Neural progenitor cell (in vitro differentiated cells): ENCODE results near the gene OGDH.

Experiments used
- EZH2 ChIP-seq: fragments of 200-600 bp; sonication (generic); IDR thresholded peaks from 2 replicates; pipeline ENCODE4 v1.6.1; 2017; ENCODE audit warnings: antibody characterized with exemption, mild to moderate bottlenecking, moderate library complexity
- EZH2phosphoT487 ChIP-seq: fragments of 200-600 bp; sonication (generic); IDR thresholded peaks from 2 replicates; pipeline ENCODE4 v1.6.1; 2017; ENCODE audit warnings: antibody characterized with exemption
- TF ChIP-seq, protein P1 (sequence below): fragments of 200-600 bp; sonication (generic); IDR thresholded peaks from 2 replicates; pipeline ENCODE4 v1.5.1; 2017; ENCODE audit warnings: antibody characterized with exemption, mild to moderate bottlenecking

- TF ChIP-seq, protein P1, sequence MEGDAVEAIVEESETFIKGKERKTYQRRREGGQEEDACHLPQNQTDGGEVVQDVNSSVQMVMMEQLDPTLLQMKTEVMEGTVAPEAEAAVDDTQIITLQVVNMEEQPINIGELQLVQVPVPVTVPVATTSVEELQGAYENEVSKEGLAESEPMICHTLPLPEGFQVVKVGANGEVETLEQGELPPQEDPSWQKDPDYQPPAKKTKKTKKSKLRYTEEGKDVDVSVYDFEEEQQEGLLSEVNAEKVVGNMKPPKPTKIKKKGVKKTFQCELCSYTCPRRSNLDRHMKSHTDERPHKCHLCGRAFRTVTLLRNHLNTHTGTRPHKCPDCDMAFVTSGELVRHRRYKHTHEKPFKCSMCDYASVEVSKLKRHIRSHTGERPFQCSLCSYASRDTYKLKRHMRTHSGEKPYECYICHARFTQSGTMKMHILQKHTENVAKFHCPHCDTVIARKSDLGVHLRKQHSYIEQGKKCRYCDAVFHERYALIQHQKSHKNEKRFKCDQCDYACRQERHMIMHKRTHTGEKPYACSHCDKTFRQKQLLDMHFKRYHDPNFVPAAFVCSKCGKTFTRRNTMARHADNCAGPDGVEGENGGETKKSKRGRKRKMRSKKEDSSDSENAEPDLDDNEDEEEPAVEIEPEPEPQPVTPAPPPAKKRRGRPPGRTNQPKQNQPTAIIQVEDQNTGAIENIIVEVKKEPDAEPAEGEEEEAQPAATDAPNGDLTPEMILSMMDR, result no peak
- TF ChIP-seq EZH2phosphoT487 (no peak), EZH2 (no peak)
Measured at GRCh38 chr7:44667190-44667589, 60.8 kb downstream of the OGDH start.
